Tibial nerve (tissue), 3 donors: ENCODE results near the gene GPX6.

Experiments used
- CTCF ChIP-seq, 5 experiments: fragments of 200-600 bp in 3 of 5; fragments of 450-650 bp in 2 of 5; sonication (generic) in 3 of 5; IDR thresholded peaks; one replicate each; pipeline ENCODE4 v1.5.1; 2016 to 2019; ENCODE audit warnings: antibody characterized with exemption in 5 of 5, mild to moderate bottlenecking in 3 of 5, moderate library complexity in 2 of 5
- POLR2A ChIP-seq, 2 donors: fragments of 450-650 bp; IDR thresholded peaks; one replicate each; pipeline ENCODE4 v1.6.1; 2017; ENCODE audit warnings: antibody characterized with exemption in 2 of 2, mild to moderate bottlenecking in 2 of 2, moderate library complexity in 2 of 2

GRCh38 chr6:28558629-28559028 lies 43.0 kb upstream of the GPX6 start:
- TF ChIP-seq CTCF (IDR thresholded peaks at IDR 0.05) (no peak), POLR2A (IDR thresholded peaks at IDR 0.05) (no peak)
